Mammary epithelial cell (primary cell): ENCODE results near the gene IRAG1.

Experiments used
- EZH2 ChIP-seq: IDR thresholded peaks from 2 replicates; pipeline ENCODE4 v1.6.1; 2012; ENCODE audit warnings: low read length, inconsistent platforms, borderline replicate concordance
- TF ChIP-seq, protein P1 (sequence below), 2 donors: IDR thresholded peaks in 1 of 2; conservative IDR thresholded peaks in 1 of 2; 2 replicates each; pipeline ENCODE4 v1.5.1; 2011 to 2012; ENCODE audit warnings: inconsistent platforms in 2 of 2, low read length in 2 of 2, mild to moderate bottlenecking in 2 of 2, control low read depth in 1 of 2, low read depth in 1 of 2; ENCODE audit not compliant: insufficient read depth in 1 of 2; ENCODE audit errors: extremely low read depth in 1 of 2

DNA sequence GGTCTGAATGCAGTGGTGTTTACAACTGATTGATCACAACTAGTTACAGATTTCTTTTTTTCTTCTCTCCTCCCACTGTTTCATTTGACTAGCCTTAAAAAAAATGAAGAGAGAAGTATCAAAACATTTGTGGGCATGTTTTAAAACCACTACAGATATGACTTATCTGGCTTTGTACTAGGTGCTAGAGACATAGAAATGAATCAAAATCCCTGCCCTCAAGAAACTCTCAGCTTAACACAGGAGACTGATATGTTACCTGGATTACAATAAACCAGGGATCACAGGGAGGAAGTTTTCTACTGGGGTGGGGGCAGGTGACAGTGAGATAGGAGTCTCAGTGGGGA, 32.3 kb upstream of the IRAG1 start:
- TF ChIP-seq, protein P1, sequence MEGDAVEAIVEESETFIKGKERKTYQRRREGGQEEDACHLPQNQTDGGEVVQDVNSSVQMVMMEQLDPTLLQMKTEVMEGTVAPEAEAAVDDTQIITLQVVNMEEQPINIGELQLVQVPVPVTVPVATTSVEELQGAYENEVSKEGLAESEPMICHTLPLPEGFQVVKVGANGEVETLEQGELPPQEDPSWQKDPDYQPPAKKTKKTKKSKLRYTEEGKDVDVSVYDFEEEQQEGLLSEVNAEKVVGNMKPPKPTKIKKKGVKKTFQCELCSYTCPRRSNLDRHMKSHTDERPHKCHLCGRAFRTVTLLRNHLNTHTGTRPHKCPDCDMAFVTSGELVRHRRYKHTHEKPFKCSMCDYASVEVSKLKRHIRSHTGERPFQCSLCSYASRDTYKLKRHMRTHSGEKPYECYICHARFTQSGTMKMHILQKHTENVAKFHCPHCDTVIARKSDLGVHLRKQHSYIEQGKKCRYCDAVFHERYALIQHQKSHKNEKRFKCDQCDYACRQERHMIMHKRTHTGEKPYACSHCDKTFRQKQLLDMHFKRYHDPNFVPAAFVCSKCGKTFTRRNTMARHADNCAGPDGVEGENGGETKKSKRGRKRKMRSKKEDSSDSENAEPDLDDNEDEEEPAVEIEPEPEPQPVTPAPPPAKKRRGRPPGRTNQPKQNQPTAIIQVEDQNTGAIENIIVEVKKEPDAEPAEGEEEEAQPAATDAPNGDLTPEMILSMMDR (conservative IDR thresholded peaks at IDR 0.05 in 1 of 2, IDR thresholded peaks at IDR 0.05 in 1 of 2; ENCODE audit: extremely low read depth in 1 of 2, insufficient read depth in 1 of 2, low read depth in 1 of 2, low read length in 2 of 2): no peak
- TF ChIP-seq EZH2: no peak
